ENCODE results near the gene FAM25G.

Gene FAM25G

GRCh38 chr10:47441938-47442337 lies 49.6 kb downstream of the FAM25G start:
- TF ChIP-seq POLR2AphosphoS5 (IDR thresholded peaks at IDR 0.05; ENCODE audit: low read depth, low read length) (no peak), SIN3A (IDR thresholded peaks at IDR 0.05; ENCODE audit: borderline replicate concordance, insufficient read depth, low read length) (no peak), TAF1 (IDR thresholded peaks at IDR 0.05; ENCODE audit: borderline replicate concordance, insufficient read depth, low read length) (no peak), FOXP2 (optimal IDR thresholded peaks at IDR 0.05; ENCODE audit: borderline replicate concordance, extremely low read depth, extremely low read length, insufficient read depth) (no peak), REST (IDR thresholded peaks at IDR 0.05; ENCODE audit: insufficient read depth in 1 of 2, low read depth in 2 of 2, low read length in 2 of 2) (no peak)

GRCh38 chr10:47440207-47440606 lies 51.3 kb downstream of the FAM25G start:
- TF ChIP-seq SIN3A (IDR thresholded peaks at IDR 0.05; ENCODE audit: borderline replicate concordance, insufficient read depth, low read length) (no peak), POLR2AphosphoS5 (IDR thresholded peaks at IDR 0.05; ENCODE audit: low read depth, low read length) (no peak), FOXP2 (optimal IDR thresholded peaks at IDR 0.05; ENCODE audit: borderline replicate concordance, extremely low read depth, extremely low read length, insufficient read depth) (no peak), TAF1 (IDR thresholded peaks at IDR 0.05; ENCODE audit: borderline replicate concordance, insufficient read depth, low read length) (no peak), REST (IDR thresholded peaks at IDR 0.05; ENCODE audit: insufficient read depth in 1 of 2, low read depth in 2 of 2, low read length in 2 of 2) (no peak)

- TF ChIP-seq FOXP2 (optimal IDR thresholded peaks at IDR 0.05; ENCODE audit: borderline replicate concordance, extremely low read depth, extremely low read length, insufficient read depth) (no peak), POLR2AphosphoS5 (IDR thresholded peaks at IDR 0.05; ENCODE audit: low read depth, low read length) (no peak), TAF1 (IDR thresholded peaks at IDR 0.05; ENCODE audit: borderline replicate concordance, insufficient read depth, low read length) (no peak), SIN3A (IDR thresholded peaks at IDR 0.05; ENCODE audit: borderline replicate concordance, insufficient read depth, low read length) (no peak), REST (IDR thresholded peaks at IDR 0.05; ENCODE audit: insufficient read depth in 1 of 2, low read depth in 2 of 2, low read length in 2 of 2) (no peak)
Measured at GRCh38 chr10:47438857-47439474, 52.5 kb downstream of the FAM25G start.
